Adrenal gland (tissue), 5 donors: ENCODE results near the gene UBE2R2.

Experiments used
- CTCF ChIP-seq, 6 experiments: fragments of 450-650 bp in 4 of 6; fragments of 200-600 bp in 2 of 6; sonication (generic) in 1 of 6; IDR thresholded peaks; 1 replicate in 5 of 6; 2 replicates in 1 of 6; pipeline versions ENCODE4 v1.5.1 to v1.8.0; 2016 to 2021; ENCODE audit warnings: antibody characterized with exemption in 6 of 6, mild to moderate bottlenecking in 2 of 6, moderate library complexity in 1 of 6
- POLR2A ChIP-seq, 2 donors: fragments of 450-650 bp; IDR thresholded peaks; one replicate each; pipeline ENCODE4 v1.6.1; 2017; ENCODE audit warnings: antibody characterized with exemption in 2 of 2, mild to moderate bottlenecking in 2 of 2, moderate library complexity in 1 of 2
- donor health status: DM: no; HTN: no; CAD: no.

- TF ChIP-seq POLR2A (IDR thresholded peaks at IDR 0.05) (no peak), CTCF (IDR thresholded peaks at IDR 0.05) (no peak)
Measured at GRCh38 chr9:33894316-33894715, 77.4 kb downstream of the UBE2R2 start.
